ENCODE results near the gene NDUFV2.

NDUFV2 gene

GRCh38 chr18:9173770-9174233 is 71.3 kb downstream of the NDUFV2 start:
- intact Hi-C loops (cut with DNase I): no loop called here
- DNase-seq: no peak

- intact Hi-C loops (cut with DNase I): no loop called here
- no peak for DNase-seq
Measured at GRCh38 chr18:9174302-9174701, 71.8 kb downstream of the NDUFV2 start.

GRCh38 chr18:9175115-9175514 is 72.6 kb downstream of the NDUFV2 start:
- intact Hi-C loops (cut with DNase I): no loop called here
- no peak for DNase-seq

- no peak for DNase-seq
- intact Hi-C loops (cut with DNase I): no loop called here
Measured at GRCh38 chr18:9177031-9177430, 74.5 kb downstream of the NDUFV2 start.

- no peak for DNase-seq
- intact Hi-C loops (cut with DNase I): no loop called here
Measured at GRCh38 chr18:9177466-9177865, 75.0 kb downstream of the NDUFV2 start.

GRCh38 chr18:9178557-9178956 is 76.1 kb downstream of the NDUFV2 start:
- no peak for DNase-seq
- intact Hi-C loops (cut with DNase I): no loop called here

- DNase-seq: no peak
Measured at GRCh38 chr18:9181275-9181674, 78.8 kb downstream of the NDUFV2 start.

GRCh38 chr18:9182852-9183399 is 80.4 kb downstream of the NDUFV2 start:
- intact Hi-C loops (cut with DNase I): no loop called here

More at GRCh38 chr18:9181275-9181674, 78.8 kb downstream of the NDUFV2 start:
- intact Hi-C loops (cut with DNase I): no loop called here

More at GRCh38 chr18:9182852-9183399, 80.4 kb downstream of the NDUFV2 start:
- DNase-seq: no peak
